Adrenal gland (tissue), 12 donors: ENCODE results near the gene GAL. TPM values are rescaled to one million over a fixed set of nuclear protein-coding genes. Genes with fewer than 3 reads are reported as not detected.

Experiments used
- DNase-seq, 7 donors: peaks; one replicate each; pipeline ENCODE4 v3.0.0-alpha.2; 2019 to 2020
- H3K27ac ChIP-seq, 5 donors: fragments of 200-600 bp; sonication (generic) in 4 of 5; 1 replicate in 3 of 5; 2 replicates in 2 of 5; pipeline versions ENCODE4 v1.5.1 to v1.8.0; 2016 to 2020; ENCODE audit warnings: mild to moderate bottlenecking in 1 of 5
- H3K27me3 ChIP-seq: fragments of 200-600 bp; 2 replicates; pipeline ENCODE4 v1.8.0; 2021
- H3K36me3 ChIP-seq, 2 donors: fragments of 200-600 bp; replicated peaks in 1 of 2; 1 replicate in 1 of 2; 2 replicates in 1 of 2; pipeline versions ENCODE4 v1.5.1 to v1.8.0; 2018 to 2022
- H3K4me1 ChIP-seq, 2 donors: fragments of 200-600 bp; replicated peaks in 1 of 2; 1 replicate in 1 of 2; 2 replicates in 1 of 2; pipeline versions ENCODE4 v1.5.1 to v1.8.0; 2018 to 2021
- H3K4me3 ChIP-seq, 4 donors: fragments of 200-600 bp; sonication (generic) in 3 of 4; one replicate each; pipeline ENCODE4 v1.5.1; 2016 to 2018
- H3K9me3 ChIP-seq, 3 donors: fragments of 200-600 bp; sonication (generic) in 1 of 3; replicated peaks in 1 of 3; 1 replicate in 2 of 3; 2 replicates in 1 of 3; pipeline versions ENCODE4 v1.5.1 to v1.8.0; 2016 to 2021
- POLR2A ChIP-seq, 2 donors: fragments of 450-650 bp; IDR thresholded peaks; one replicate each; pipeline ENCODE4 v1.6.1; 2017; ENCODE audit warnings: antibody characterized with exemption in 2 of 2, mild to moderate bottlenecking in 2 of 2, moderate library complexity in 1 of 2
- WGBS, 4 donors: extraction: QIAGEN DNeasy Blood & Tissue Kit in 2 of 4; methylation state at CpG; one replicate each; pipeline versions ENCODE4 v1.1.5 to v1.1.7; 2013 to 2017; 5-methylcytosine and 5-hydroxymethylcytosine counted together
- intact Hi-C, 2 donors: fragments of 100-400 bp; cut with DNase I; formaldehyde crosslinking; loops; one replicate each; pipeline versions ENCODE4 v1.14.1 to v1.15.0; 2022 to 2023
- polyA plus RNA-seq, 3 donors: library from polyadenylated mRNA; stranded (reverse); fragments of 200-250 nt in 2 of 3; fragments of 350-450 nt in 1 of 3; fragmentation: Illumina TruSeq in 1 of 3; extraction: RNeasy Lipid Tissue Mini Kit (QIAGEN cat#74804) in 1 of 3; gene quantifications; one replicate each; pipeline ENCODE4 v1.2.3, GENCODE V29; 2013 to 2014
- total RNA-seq, 9 donors: library from RNA; depleted of rRNA in 4 of 9; stranded (reverse); fragments of >200 nt in 4 of 9; fragments of 120-200 nt in 1 of 9; fragmentation: NEBNext Ultra II Directional in 1 of 9; extraction: Animal tissue kit (Norgen Biotek cat#: 25700) in 1 of 9; gene quantifications; one replicate each; pipeline versions ENCODE4 v1.1.0 to v1.2.4, GENCODE V29; 2013 to 2023
- TF ChIP-seq, protein P1 (sequence below), 6 experiments: fragments of 450-650 bp in 4 of 6; fragments of 200-600 bp in 2 of 6; sonication (generic) in 1 of 6; IDR thresholded peaks; 1 replicate in 5 of 6; 2 replicates in 1 of 6; pipeline versions ENCODE4 v1.5.1 to v1.8.0; 2016 to 2021; ENCODE audit warnings: antibody characterized with exemption in 6 of 6, mild to moderate bottlenecking in 2 of 6, moderate library complexity in 1 of 6
- donor health status: healthy with polysubstance abuse.
- donor health status: Bipolar disorder and iron deficiency.
- donor health status: DM: yes; HTN: yes; CAD: no.
- donor health status: DM: no; HTN: no; CAD: no.
- donor health status: DM: no; HTN: no; CAD: no.
- donor health status: DM: yes; HTN: yes; CAD: no.

The GAL gene
- total and polyA plus RNA-seq, 12 donors = 0.36 to 1.8 (median 0.70) TPM; not detected in 6

DNA sequence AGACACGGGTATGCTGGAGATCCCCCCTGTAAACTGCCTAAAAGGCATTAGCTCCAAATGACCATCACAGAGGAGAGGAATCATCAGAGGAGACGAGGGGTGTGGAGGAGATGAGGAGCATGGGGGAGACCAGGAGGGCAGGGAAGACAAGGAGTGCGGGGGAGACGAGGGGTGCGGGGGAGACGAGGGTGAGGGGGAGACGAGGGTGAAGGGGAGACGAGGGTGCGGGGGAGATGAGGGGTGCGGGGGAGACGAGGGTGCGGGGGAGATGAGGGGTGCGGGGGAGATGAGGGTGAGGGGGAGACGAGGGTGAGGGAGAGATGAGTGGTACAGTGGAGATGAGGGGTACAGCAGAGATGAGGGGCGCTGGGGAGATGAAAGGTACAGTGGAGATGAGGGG lies 17.5 kb upstream of the GAL start:
- DNase-seq = peak in 1 of 7 donors; percentile 39
- WGBS, 4 donors = 41 to 77% (median 65%) methylated on average over 9 to 15 of the region's 15 CpGs
- no peak for TF ChIP-seq POLR2A (IDR thresholded peaks at IDR 0.05)
- TF ChIP-seq, protein P1, sequence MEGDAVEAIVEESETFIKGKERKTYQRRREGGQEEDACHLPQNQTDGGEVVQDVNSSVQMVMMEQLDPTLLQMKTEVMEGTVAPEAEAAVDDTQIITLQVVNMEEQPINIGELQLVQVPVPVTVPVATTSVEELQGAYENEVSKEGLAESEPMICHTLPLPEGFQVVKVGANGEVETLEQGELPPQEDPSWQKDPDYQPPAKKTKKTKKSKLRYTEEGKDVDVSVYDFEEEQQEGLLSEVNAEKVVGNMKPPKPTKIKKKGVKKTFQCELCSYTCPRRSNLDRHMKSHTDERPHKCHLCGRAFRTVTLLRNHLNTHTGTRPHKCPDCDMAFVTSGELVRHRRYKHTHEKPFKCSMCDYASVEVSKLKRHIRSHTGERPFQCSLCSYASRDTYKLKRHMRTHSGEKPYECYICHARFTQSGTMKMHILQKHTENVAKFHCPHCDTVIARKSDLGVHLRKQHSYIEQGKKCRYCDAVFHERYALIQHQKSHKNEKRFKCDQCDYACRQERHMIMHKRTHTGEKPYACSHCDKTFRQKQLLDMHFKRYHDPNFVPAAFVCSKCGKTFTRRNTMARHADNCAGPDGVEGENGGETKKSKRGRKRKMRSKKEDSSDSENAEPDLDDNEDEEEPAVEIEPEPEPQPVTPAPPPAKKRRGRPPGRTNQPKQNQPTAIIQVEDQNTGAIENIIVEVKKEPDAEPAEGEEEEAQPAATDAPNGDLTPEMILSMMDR (IDR thresholded peaks at IDR 0.05) = no peak

DNA sequence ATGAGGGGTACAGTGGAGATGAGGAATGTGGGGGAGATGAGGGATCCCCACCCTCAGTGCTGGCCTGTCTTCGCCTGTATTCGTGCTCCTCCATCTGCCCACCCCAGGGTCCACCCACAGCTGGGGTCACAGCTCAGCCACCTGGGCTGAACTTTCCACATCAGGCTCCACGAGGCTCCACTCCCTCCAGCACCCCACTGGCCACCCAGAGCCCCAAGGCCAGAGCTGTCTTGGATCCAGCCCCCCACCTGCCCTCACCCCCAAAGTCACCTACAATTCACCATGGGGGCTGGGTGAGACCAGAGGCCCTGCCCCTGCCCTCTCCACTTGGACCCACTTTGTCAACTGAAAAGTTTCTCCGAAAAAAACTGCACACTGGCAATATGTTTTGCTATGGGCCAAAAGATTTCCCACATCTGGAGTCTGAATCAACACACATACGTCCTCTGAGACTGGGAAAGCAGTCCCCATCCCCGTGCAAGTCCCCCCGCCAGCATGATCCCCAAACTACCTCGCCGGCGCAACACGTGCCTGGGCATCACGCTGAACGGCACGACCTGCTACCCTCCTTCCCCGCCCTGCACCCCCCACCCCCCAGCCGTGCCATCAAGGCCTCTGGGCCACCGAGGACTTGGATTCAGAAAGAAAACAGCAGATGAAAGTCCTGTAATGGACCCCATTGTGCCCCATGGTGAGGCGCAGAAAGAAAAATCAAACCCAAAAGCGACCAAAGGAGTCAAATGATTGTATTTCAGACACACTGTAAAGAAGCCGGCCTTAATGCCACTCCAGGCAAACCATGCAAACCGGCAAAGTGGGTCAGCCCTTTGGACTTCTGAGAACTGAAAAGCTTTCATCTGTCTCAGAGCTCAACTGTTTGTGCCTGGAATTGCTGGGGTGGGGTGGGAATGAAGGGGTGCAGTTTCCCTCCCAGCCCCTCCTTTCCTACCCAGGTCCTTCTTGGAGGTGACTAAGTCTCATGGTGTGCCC lies 16.5 kb upstream of the GAL start:
- H3K27ac ChIP-seq = no peak overlapping the region
- intact Hi-C loops = no loop called here
- peaks cover 10% of the 10 kb centered on the region for H3K27me3 ChIP-seq
- DNase-seq = no peak
- H3K9me3 ChIP-seq = no peaks in the 10 kb centered on the region
- H3K4me1 ChIP-seq = no peaks in the 10 kb centered on the region
- H3K36me3 ChIP-seq = no peaks in the 10 kb centered on the region
- TF ChIP-seq, protein P1 (IDR thresholded peaks at IDR 0.05) = no peak
- no peak for TF ChIP-seq POLR2A (IDR thresholded peaks at IDR 0.05)
- WGBS, 4 donors = 80 to 83% (median 82%) methylated on average over 19 to 21 of the region's 21 CpGs
- no peak overlapping the region for H3K4me3 ChIP-seq

More for the DNA sequence above, 17.5 kb upstream of the GAL start:
- H3K4me1 ChIP-seq = no peaks in the 10 kb centered on the region
- H3K27me3 ChIP-seq = peaks cover 10% of the 10 kb centered on the region
- H3K27ac ChIP-seq = no peak overlapping the region
- H3K4me3 ChIP-seq = no peak overlapping the region
- intact Hi-C loops = no loop called here
- H3K36me3 ChIP-seq = no peaks in the 10 kb centered on the region
- H3K9me3 ChIP-seq = no peaks in the 10 kb centered on the region

DNA sequence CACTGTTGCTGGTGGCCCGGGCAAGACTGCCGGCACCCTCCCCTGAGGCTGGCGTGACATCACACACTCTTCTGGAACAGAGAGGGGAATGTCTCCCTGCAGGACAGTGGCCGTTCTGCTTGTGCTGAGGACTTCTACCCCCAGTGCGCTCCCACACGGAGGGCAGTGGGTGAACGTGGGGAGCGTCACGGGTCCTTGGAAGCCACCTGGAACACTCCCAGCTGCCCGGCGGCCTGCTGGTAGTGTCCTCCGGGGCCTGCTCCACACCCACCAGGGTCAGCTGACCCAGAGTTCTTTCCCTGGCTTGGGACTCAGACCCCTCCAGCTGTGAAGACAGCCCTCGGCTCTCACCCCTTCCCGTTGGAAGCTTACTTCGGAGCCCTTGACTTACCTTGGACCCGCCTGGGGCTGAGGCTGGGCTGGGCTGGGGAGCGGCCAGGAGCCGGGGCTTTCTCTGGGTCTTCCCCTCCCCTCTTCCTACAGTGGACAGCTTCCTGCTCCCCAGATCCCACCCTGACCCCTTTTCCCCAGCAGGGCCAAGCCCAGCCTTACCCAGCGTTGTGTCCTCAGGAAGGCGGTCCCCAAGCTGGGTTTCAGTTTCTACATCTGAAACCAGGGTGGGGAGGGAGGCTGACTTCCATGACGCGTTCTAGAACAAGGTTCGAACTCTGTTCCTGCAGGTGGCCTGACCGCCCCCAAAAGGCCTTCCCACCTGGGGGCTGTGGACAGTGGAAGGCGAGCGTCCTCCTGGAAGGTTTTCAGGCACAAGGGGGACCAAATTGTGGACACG lies 14.8 kb upstream of the GAL start:
- Histone ChIP-seq H3K27ac (no peak overlapping the region), H3K4me3 (no peak overlapping the region), H3K9me3 (no peaks in the 10 kb centered on the region), H3K36me3 (no peaks in the 10 kb centered on the region), H3K27me3 (peaks cover 6% of the 10 kb centered on the region), H3K4me1 (no peaks in the 10 kb centered on the region)
- WGBS, 4 donors = 84 to 88% (median 88%) methylated on average over 18 to 27 of the region's 27 CpGs
- DNase-seq = no peak
- intact Hi-C loops = no loop called here
- no peak for TF ChIP-seq POLR2A (IDR thresholded peaks at IDR 0.05)
- TF ChIP-seq, protein P1 (IDR thresholded peaks at IDR 0.05) = no peak
